Nephron progenitor cell (in vitro differentiated cells): ENCODE data around the gene HOXD11.

ENCODE experiments used
- DNase-seq: peaks from one replicate; pipeline ENCODE4 v3.0.0; 2021
- H3K27ac Mint-ChIP-seq: 2 replicates; pipeline ENCODE4 v1.8.0; 2021; ENCODE audit warnings: mild to moderate bottlenecking, moderate library complexity, mixed read lengths
- H3K27me3 Mint-ChIP-seq: 2 replicates; pipeline ENCODE4 v1.8.0; 2021; ENCODE audit warnings: mild to moderate bottlenecking, low read depth, mixed read lengths; ENCODE audit not compliant: poor library complexity
- H3K36me3 Mint-ChIP-seq: 2 replicates; pipeline ENCODE4 v1.8.0; 2021; ENCODE audit warnings: low read depth, mixed read lengths
- H3K4me1 Mint-ChIP-seq: 2 replicates; pipeline ENCODE4 v1.8.0; 2021; ENCODE audit warnings: mixed read lengths
- H3K4me3 Mint-ChIP-seq: 2 replicates; pipeline ENCODE4 v1.8.0; 2021; ENCODE audit warnings: mild to moderate bottlenecking, moderate library complexity, mixed read lengths
- H3K9me3 Mint-ChIP-seq: 2 replicates; pipeline ENCODE4 v1.8.0; 2021; ENCODE audit warnings: mild to moderate bottlenecking, moderate library complexity, mixed read lengths
- CTCF ChIP-seq: fragments of 200-600 bp; sonication (generic); IDR thresholded peaks from 2 replicates; pipeline ENCODE4 v1.5.0; 2021; ENCODE audit warnings: antibody characterized with exemption

Gene HOXD11

GRCh38 chr2:176103194-176103593, 3.9 kb upstream of the HOXD11 start:
- no peak for TF ChIP-seq CTCF
- H3K36me3 Mint-ChIP-seq = no peaks in the 10 kb centered on the region
- no peak for DNase-seq

GRCh38 chr2:176103742-176104315, 3.3 kb upstream of the HOXD11 start:
- Mint-ChIP-seq H3K36me3 (no peaks in the 10 kb centered on the region), H3K27ac (no peak overlapping the region), H3K9me3 (no peaks in the 10 kb centered on the region), H3K4me1 (peaks cover 53% of the 10 kb centered on the region), H3K4me3 (peak overlapping the region; percentile 84), H3K27me3 (peaks cover 90% of the 10 kb centered on the region)
- no peak for TF ChIP-seq CTCF
- DNase-seq = no peak

More at GRCh38 chr2:176103194-176103593, 3.9 kb upstream of the HOXD11 start:
- peaks cover 90% of the 10 kb centered on the region for H3K27me3 Mint-ChIP-seq
- no peaks in the 10 kb centered on the region for H3K9me3 Mint-ChIP-seq
- peaks cover 55% of the 10 kb centered on the region for H3K4me1 Mint-ChIP-seq
- peak overlapping the region; percentile 84 for H3K4me3 Mint-ChIP-seq
- H3K27ac Mint-ChIP-seq = no peak overlapping the region

- Mint-ChIP-seq H3K4me1 (peaks cover 53% of the 10 kb centered on the region), H3K36me3 (no peaks in the 10 kb centered on the region), H3K27me3 (peaks cover 90% of the 10 kb centered on the region), H3K4me3 (peak overlapping the region; percentile 84), H3K9me3 (no peaks in the 10 kb centered on the region), H3K27ac (no peak overlapping the region)
- DNase-seq = no peak
- no peak for TF ChIP-seq CTCF
Observed at GRCh38 chr2:176104316-176105077, 2.6 kb upstream of the HOXD11 start.

- Mint-ChIP-seq H3K27ac (no peak overlapping the region), H3K9me3 (no peaks in the 10 kb centered on the region), H3K4me1 (peaks cover 58% of the 10 kb centered on the region), H3K27me3 (peaks cover 90% of the 10 kb centered on the region), H3K36me3 (no peaks in the 10 kb centered on the region), H3K4me3 (peak overlapping the region; percentile 84)
- no peak for TF ChIP-seq CTCF
- DNase-seq = no peak
Observed at GRCh38 chr2:176105078-176105729, 1.9 kb upstream of the HOXD11 start.

GRCh38 chr2:176105730-176106580, 1.1 kb upstream of the HOXD11 start:
- Mint-ChIP-seq H3K9me3 (no peaks in the 10 kb centered on the region), H3K36me3 (no peaks in the 10 kb centered on the region), H3K4me3 (peak overlapping the region; percentile 84), H3K27me3 (peaks cover 90% of the 10 kb centered on the region), H3K27ac (peak overlapping the region; percentile 27), H3K4me1 (peaks cover 64% of the 10 kb centered on the region)
- DNase-seq = no peak
- no peak for TF ChIP-seq CTCF
